Colonic mucosa (tissue), 4 donors: ENCODE results near the gene TBC1D5. TPM values are rescaled to one million over a fixed set of nuclear protein-coding genes. Genes with fewer than 3 reads are reported as not detected.

Experiments
- DNase-seq: peaks from one replicate; pipeline ENCODE4 v3.0.0-alpha.2; 2020
- H3K27ac ChIP-seq: fragments of 200-600 bp; one replicate; pipeline ENCODE4 v1.8.0; 2021
- H3K27me3 ChIP-seq: fragments of 200-600 bp; one replicate; pipeline ENCODE4 v1.8.0; 2021
- H3K36me3 ChIP-seq: fragments of 200-600 bp; one replicate; pipeline ENCODE4 v1.8.0; 2021
- H3K4me1 ChIP-seq: fragments of 200-600 bp; one replicate; pipeline ENCODE4 v1.8.0; 2021; ENCODE audit warnings: mild to moderate bottlenecking
- H3K4me3 ChIP-seq: fragments of 200-600 bp; one replicate; pipeline ENCODE4 v1.8.0; 2021
- H3K9ac ChIP-seq, 2 donors: one replicate each; pipeline ENCODE4 v1.7.0; 2013; ENCODE audit warnings: control low read depth in 2 of 2, low read depth in 2 of 2, low read length in 2 of 2
- H3K9me3 ChIP-seq: fragments of 200-600 bp; one replicate; pipeline ENCODE4 v1.8.0; 2021
- intact Hi-C: fragments of 100-400 bp; cut with DNase I; formaldehyde crosslinking; loops from one replicate; pipeline ENCODE4 v1.14.1; 2022
- total RNA-seq, 2 donors: library from RNA; stranded (reverse); fragmentation: NEBNext Ultra II Directional in 1 of 2; extraction: Animal tissue kit (Norgen Biotek cat#: 25700) in 1 of 2; gene quantifications; one replicate each; pipeline ENCODE4 v1.2.1, GENCODE V29; 2021
- TF ChIP-seq, protein P1 (sequence below): fragments of 200-600 bp; IDR thresholded peaks from one replicate; pipeline ENCODE4 v1.8.0; 2022; ENCODE audit warnings: antibody characterized with exemption, mild to moderate bottlenecking
- donor health status: healthy.
- donor health status: DM: no; HTN: no; CAD: no.
- donor health status: DM: no; HTN: no; CAD: no.

Gene TBC1D5
- total RNA-seq, 2 donors from 2014 or later, result 29.9 to 31.2 TPM

DNA sequence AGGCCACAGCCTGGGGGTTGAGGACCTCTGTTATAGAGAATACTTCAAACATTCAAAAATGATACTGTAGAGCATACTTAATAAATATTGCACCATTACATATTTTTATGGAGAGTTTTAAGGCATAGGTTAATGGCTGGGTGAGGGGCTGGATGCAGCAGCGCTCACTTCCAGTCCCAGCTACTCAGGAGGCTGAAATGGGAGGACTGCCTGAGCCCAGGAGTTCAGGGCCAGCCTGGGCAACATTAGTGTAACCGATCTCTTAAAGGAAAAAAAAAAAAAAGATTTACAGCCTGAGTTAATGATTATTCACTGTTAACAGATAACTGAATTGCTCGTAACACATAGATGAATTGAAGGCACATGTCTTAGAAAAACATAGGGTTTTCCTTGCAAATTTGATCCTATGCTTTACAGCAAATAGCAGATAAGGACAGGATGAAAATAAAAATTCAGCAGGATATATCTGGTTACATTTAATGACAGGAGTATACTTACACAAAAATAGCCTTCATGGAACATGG lies 282.9 kb downstream of the TBC1D5 start:
- Histone ChIP-seq H3K36me3 (no peaks in the 10 kb centered on the region), H3K27me3 (no peaks in the 10 kb centered on the region), H3K4me3 (no peak overlapping the region), H3K4me1 (no peaks in the 10 kb centered on the region), H3K9ac (no peak overlapping the region), H3K9me3 (no peaks in the 10 kb centered on the region), H3K27ac (no peak overlapping the region)
- no peak for DNase-seq
- intact Hi-C loops, result no loop called here
- TF ChIP-seq, protein P1, sequence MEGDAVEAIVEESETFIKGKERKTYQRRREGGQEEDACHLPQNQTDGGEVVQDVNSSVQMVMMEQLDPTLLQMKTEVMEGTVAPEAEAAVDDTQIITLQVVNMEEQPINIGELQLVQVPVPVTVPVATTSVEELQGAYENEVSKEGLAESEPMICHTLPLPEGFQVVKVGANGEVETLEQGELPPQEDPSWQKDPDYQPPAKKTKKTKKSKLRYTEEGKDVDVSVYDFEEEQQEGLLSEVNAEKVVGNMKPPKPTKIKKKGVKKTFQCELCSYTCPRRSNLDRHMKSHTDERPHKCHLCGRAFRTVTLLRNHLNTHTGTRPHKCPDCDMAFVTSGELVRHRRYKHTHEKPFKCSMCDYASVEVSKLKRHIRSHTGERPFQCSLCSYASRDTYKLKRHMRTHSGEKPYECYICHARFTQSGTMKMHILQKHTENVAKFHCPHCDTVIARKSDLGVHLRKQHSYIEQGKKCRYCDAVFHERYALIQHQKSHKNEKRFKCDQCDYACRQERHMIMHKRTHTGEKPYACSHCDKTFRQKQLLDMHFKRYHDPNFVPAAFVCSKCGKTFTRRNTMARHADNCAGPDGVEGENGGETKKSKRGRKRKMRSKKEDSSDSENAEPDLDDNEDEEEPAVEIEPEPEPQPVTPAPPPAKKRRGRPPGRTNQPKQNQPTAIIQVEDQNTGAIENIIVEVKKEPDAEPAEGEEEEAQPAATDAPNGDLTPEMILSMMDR, result no peak

DNA sequence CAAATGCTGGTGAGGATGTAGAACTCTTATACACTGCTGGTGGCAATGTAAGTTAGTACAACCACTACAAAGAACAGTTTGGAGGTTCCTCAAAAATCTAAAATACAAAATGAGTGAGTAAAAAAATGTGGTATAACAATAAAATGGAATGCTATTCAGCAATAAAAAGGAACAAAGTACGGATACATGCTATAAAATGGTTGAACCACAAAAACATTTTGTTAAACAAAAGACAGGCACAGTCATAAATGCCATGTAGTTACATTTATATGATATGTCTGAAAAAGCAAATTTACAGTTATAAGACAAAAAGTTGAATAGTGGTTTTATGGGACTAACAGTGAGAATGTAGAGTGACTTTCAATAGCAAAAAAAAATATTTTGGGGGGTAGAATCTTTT lies 285.8 kb downstream of the TBC1D5 start:
- DNase-seq, result no peak
- intact Hi-C loops, result no loop called here
- Histone ChIP-seq H3K9me3 (no peaks in the 10 kb centered on the region), H3K4me3 (no peak overlapping the region), H3K9ac (no peak overlapping the region), H3K4me1 (no peaks in the 10 kb centered on the region), H3K27ac (no peak overlapping the region), H3K36me3 (no peaks in the 10 kb centered on the region), H3K27me3 (no peaks in the 10 kb centered on the region)
- TF ChIP-seq, protein P1, result no peak

DNA sequence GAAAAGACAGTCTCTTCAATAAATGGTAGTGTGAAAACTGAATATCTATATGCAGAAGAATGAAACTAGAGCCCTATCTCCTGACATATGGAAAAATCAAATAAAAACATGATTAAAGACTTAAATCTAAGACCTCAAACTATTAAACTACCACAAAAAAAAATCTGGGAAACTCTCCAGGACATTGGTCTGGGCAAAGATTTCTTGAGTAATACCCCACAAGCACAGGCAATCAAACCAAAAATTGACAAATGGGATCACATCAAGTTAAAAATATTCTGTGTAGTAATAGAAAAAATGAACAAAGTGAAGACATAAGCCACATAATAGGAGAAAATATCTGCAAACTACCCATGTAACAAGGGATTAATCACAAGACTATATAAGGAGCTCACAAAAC lies 286.4 kb downstream of the TBC1D5 start:
- Histone ChIP-seq H3K27ac (no peak overlapping the region), H3K9me3 (no peaks in the 10 kb centered on the region), H3K4me1 (no peaks in the 10 kb centered on the region), H3K36me3 (no peaks in the 10 kb centered on the region), H3K9ac (no peak overlapping the region), H3K4me3 (no peak overlapping the region), H3K27me3 (no peaks in the 10 kb centered on the region)
- no peak for DNase-seq
- intact Hi-C loops, result no loop called here
- TF ChIP-seq, protein P1, result no peak

DNA sequence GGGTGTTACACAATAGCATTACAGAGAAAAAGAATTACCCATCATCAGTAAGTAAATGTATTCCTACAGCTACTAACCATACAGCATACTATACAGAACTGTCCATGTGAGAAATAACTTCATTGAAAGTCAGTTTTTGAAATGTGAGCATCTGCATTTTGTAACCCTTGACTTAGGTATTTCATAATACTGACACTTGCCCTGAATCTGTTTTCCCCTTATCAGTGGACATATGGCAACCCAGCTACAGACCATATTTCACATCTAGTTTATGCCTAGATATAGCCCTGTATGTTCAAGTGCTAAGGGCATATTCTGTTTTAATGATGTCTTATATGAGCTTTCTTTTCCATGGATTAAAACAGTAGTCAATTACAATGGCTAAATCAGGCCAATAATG lies 297.6 kb downstream of the TBC1D5 start:
- H3K9me3 ChIP-seq, result no peaks in the 10 kb centered on the region
- H3K27me3 ChIP-seq, result no peaks in the 10 kb centered on the region
- no peak overlapping the region for H3K4me3 ChIP-seq
- no peak overlapping the region for H3K27ac ChIP-seq
- H3K36me3 ChIP-seq, result no peaks in the 10 kb centered on the region
- intact Hi-C loops, result no loop called here
- no peak overlapping the region for H3K9ac ChIP-seq
- no peak for DNase-seq
- H3K4me1 ChIP-seq, result no peaks in the 10 kb centered on the region
- TF ChIP-seq, protein P1, result no peak

DNA sequence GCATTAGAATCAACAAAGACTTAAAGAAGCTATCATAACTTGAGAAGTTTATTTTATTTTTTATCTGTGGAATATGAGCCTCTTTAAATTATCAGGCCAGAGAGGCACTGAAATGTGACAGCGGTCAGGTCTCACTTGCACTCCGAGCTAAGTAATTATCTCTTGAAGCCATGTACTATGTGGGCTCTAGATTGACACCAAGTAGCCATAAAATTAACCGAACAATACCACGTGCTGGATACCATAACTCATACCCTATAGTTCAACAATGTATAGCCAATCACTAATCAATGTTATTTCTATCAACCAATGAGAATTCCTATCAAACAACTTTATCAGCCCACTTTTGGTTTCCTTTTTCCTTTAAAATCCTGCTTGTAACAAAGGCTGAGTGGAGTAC lies 299.3 kb downstream of the TBC1D5 start:
- Histone ChIP-seq H3K4me1 (no peaks in the 10 kb centered on the region), H3K9ac (no peak overlapping the region), H3K27ac (no peak overlapping the region), H3K9me3 (no peaks in the 10 kb centered on the region), H3K27me3 (no peaks in the 10 kb centered on the region), H3K36me3 (no peaks in the 10 kb centered on the region), H3K4me3 (no peak overlapping the region)
- intact Hi-C loops, result no loop called here
- no peak for DNase-seq
- TF ChIP-seq, protein P1, result no peak
